CD4-positive, alpha-beta memory T cell (primary cell): Measurements from ENCODE around the gene DNAH9. TPM values are rescaled to one million over a fixed set of nuclear protein-coding genes. Genes with fewer than 3 reads are reported as not detected.

Experiments used
- CTCF ChIA-PET: fragments of 350-600 bp; sonication (Branson Sonifier 250); formaldehyde crosslinking; loops from one replicate; lab custom pipeline; 2021; ENCODE audit warnings: inconsistent platforms; ENCODE audit not compliant: partially characterized antibody; lab: Charles Lee
- POLR2A ChIA-PET: fragments of 350-600 bp; sonication (Branson Sonifier 250); formaldehyde crosslinking; loops from one replicate; lab custom pipeline; 2021; ENCODE audit not compliant: partially characterized antibody; lab: Charles Lee
- DNase-seq, 5 donors: peaks; one replicate each; pipeline versions ENCODE4 v3.0.0 to v3.0.0-alpha.2; 2020 to 2022; ENCODE audit warnings: mixed read lengths in 1 of 5
- H3K27ac ChIP-seq: one replicate; pipeline ENCODE4 v1.7.0; 2013; ENCODE audit warnings: low read depth, low read length
- H3K27me3 ChIP-seq: 2 replicates; pipeline ENCODE4 v1.7.0; 2013; ENCODE audit warnings: mild to moderate bottlenecking, low read length, moderate library complexity; ENCODE audit not compliant: insufficient read depth
- H3K36me3 ChIP-seq: 2 replicates; pipeline ENCODE4 v1.7.0; 2013; ENCODE audit warnings: mild to moderate bottlenecking, low read length, moderate library complexity; ENCODE audit not compliant: insufficient read depth
- H3K4me1 ChIP-seq: 2 replicates; pipeline ENCODE4 v1.7.0; 2013; ENCODE audit warnings: mild to moderate bottlenecking, low read length, moderate library complexity; ENCODE audit not compliant: insufficient read depth
- H3K4me3 ChIP-seq, 2 donors: one replicate each; pipeline ENCODE4 v1.7.0; 2013; ENCODE audit warnings: low read length in 2 of 2, mild to moderate bottlenecking in 1 of 2
- H3K9me3 ChIP-seq, 2 donors: one replicate each; pipeline ENCODE4 v1.7.0; 2013; ENCODE audit warnings: low read length in 2 of 2, control low read depth in 1 of 2; ENCODE audit not compliant: control insufficient read depth in 1 of 2
- H3K27ac Mint-ChIP-seq, 7 donors: one replicate each; pipeline ENCODE4 v1.8.0; 2020 to 2021; ENCODE audit warnings: mixed read lengths in 7 of 7, mild to moderate bottlenecking in 6 of 7, inconsistent platforms in 3 of 7, moderate library complexity in 3 of 7
- H3K27me3 Mint-ChIP-seq, 2 donors: one replicate each; pipeline ENCODE4 v1.8.0; 2020 to 2021; ENCODE audit warnings: mixed read lengths in 2 of 2
- H3K36me3 Mint-ChIP-seq, 2 donors: one replicate each; pipeline ENCODE4 v1.8.0; 2020 to 2021; ENCODE audit warnings: mixed read lengths in 2 of 2, inconsistent platforms in 1 of 2, mild to moderate bottlenecking in 1 of 2
- H3K4me1 Mint-ChIP-seq, 4 donors: one replicate each; pipeline ENCODE4 v1.8.0; 2020 to 2021; ENCODE audit warnings: mixed read lengths in 4 of 4, mild to moderate bottlenecking in 1 of 4
- H3K4me3 Mint-ChIP-seq, 8 donors: one replicate each; pipeline ENCODE4 v1.8.0; 2020 to 2021; ENCODE audit warnings: mixed read lengths in 8 of 8, mild to moderate bottlenecking in 7 of 8, moderate library complexity in 6 of 8, inconsistent platforms in 3 of 8
- H3K9me3 Mint-ChIP-seq, 8 donors: one replicate each; pipeline ENCODE4 v1.8.0; 2020 to 2021; ENCODE audit warnings: mixed read lengths in 8 of 8, mild to moderate bottlenecking in 5 of 8, inconsistent platforms in 3 of 8, moderate library complexity in 1 of 8
- intact Hi-C: fragments of 100-400 bp; cut with micrococcal nuclease; formaldehyde crosslinking; loops from one replicate; pipeline ENCODE4 v1.15.1; 2023
- polyA plus RNA-seq, 2 donors: library from polyadenylated mRNA; unstranded; fragments of 300-500 nt; fragmentation: Illumina TruSeq; gene quantifications; one replicate each; pipeline ENCODE4 v1.2.3, GENCODE V29; 2021
- total RNA-seq, 2 experiments: library from RNA; stranded (reverse); gene quantifications; one replicate each; pipeline ENCODE4 v1.2.3, GENCODE V29; 2021

Gene DNAH9
- total and polyA plus RNA-seq, 4 experiments from 2014 or later = not detected

DNA sequence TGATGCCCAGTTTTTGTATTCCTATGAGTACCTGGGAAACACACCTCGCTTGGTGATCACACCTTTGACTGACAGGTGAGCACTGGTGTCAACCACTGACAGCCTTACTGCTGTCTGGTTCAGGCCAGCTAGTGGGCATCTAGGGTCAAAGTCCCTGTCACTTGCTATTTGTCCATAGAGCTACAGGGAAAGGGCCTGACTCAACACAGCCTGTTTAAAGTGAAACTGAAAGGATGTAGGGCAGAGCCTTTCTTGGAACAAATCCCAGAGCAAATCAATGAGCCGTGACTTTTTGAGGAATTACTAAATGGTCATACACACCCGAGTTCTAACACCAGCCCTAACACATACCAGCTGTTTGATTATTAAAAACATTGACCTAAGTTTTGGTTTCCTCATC, 106.8 kb downstream of the DNAH9 start:
- ChIA-PET CTCF (no interaction called here), POLR2A (no interaction called here)
- no peak overlapping the region for H3K27ac Mint-ChIP-seq
- H3K27ac ChIP-seq = no peak overlapping the region
- H3K4me1 Mint-ChIP-seq = peaks cover 0 to 3% (median 0%) of the 10 kb centered on the region in 4 donors
- peaks cover 0 to 9% (median 3%) of the 10 kb centered on the region in 8 donors for H3K9me3 Mint-ChIP-seq
- H3K36me3 Mint-ChIP-seq = no peaks in the 10 kb centered on the region
- no peak for DNase-seq
- no peaks in the 10 kb centered on the region for H3K36me3 ChIP-seq
- no peaks in the 10 kb centered on the region for H3K4me1 ChIP-seq
- H3K27me3 ChIP-seq = no peaks in the 10 kb centered on the region
- H3K4me3 Mint-ChIP-seq = no peak overlapping the region
- H3K4me3 ChIP-seq = no peak overlapping the region
- peaks cover 0 to 3% of the 10 kb centered on the region in 2 donors for H3K27me3 Mint-ChIP-seq
- intact Hi-C loops = no loop called here
- no peaks in the 10 kb centered on the region for H3K9me3 ChIP-seq

DNA sequence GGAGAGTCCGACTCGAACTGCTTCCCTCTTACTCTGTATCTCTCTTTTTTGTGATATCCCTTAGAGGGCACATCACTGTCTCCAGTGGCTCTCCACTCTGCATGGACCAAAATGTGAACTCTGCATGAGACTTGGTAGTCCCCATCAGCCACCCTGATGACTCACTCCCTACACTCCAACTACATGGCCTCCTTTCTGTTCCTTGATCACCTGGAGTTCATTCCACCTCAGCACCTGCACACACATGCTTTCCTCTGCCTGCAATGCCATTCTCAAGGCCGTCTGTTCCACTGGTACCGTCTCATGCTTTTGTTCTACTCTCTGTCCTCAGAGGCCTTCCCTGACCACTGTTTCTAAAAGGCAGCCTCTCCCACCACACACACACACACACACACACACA, 109.3 kb downstream of the DNAH9 start:
- Mint-ChIP-seq H3K4me3 (peak overlapping the region in 1 of 8 donors; percentile 21), H3K36me3 (no peaks in the 10 kb centered on the region), H3K9me3 (peaks cover 0 to 5% (median 0%) of the 10 kb centered on the region in 8 donors), H3K27ac (no peak overlapping the region), H3K27me3 (no peaks in the 10 kb centered on the region), H3K4me1 (no peaks in the 10 kb centered on the region)
- no peak for DNase-seq
- Histone ChIP-seq H3K4me3 (no peak overlapping the region), H3K36me3 (no peaks in the 10 kb centered on the region), H3K27ac (no peak overlapping the region), H3K9me3 (no peaks in the 10 kb centered on the region), H3K4me1 (no peaks in the 10 kb centered on the region), H3K27me3 (no peaks in the 10 kb centered on the region)
- ChIA-PET POLR2A (no interaction called here), CTCF (no interaction called here)
- intact Hi-C loops = no loop called here

DNA sequence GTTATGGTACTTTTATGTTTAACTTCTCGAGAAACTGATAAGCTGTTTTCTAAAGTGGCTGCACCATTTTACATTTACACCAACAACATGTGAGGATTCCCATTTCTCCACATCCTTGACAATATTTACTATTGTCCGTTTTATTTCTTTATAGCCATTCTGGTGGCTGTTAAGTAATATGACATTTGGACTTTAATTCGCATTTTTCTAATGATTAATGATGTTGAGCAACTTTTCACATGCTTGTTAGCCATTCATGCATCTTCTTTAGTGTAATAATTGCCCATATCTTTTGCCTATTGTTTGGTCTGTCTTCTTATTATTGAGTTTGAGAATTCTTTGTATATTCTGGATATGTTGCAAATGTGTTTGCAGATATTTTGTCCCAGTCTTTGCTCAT, 114.2 kb downstream of the DNAH9 start:
- H3K4me3 Mint-ChIP-seq = no peak overlapping the region
- Histone ChIP-seq H3K27me3 (no peaks in the 10 kb centered on the region), H3K27ac (no peak overlapping the region), H3K9me3 (no peaks in the 10 kb centered on the region), H3K4me1 (no peaks in the 10 kb centered on the region), H3K4me3 (no peak overlapping the region), H3K36me3 (no peaks in the 10 kb centered on the region)
- no peaks in the 10 kb centered on the region for H3K27me3 Mint-ChIP-seq
- H3K36me3 Mint-ChIP-seq = no peaks in the 10 kb centered on the region
- intact Hi-C loops = no loop called here
- POLR2A ChIA-PET = no interaction called here
- no peak for DNase-seq
- CTCF ChIA-PET = interaction anchor here (0.6 kb wide), 1 partner anchor 194 kb away, joined by 3 read pairs; no protein-coding TSS in a partner anchor
- no peaks in the 10 kb centered on the region for H3K4me1 Mint-ChIP-seq
- peaks cover 0 to 5% (median 0%) of the 10 kb centered on the region in 8 donors for H3K9me3 Mint-ChIP-seq
- no peak overlapping the region for H3K27ac Mint-ChIP-seq

DNA sequence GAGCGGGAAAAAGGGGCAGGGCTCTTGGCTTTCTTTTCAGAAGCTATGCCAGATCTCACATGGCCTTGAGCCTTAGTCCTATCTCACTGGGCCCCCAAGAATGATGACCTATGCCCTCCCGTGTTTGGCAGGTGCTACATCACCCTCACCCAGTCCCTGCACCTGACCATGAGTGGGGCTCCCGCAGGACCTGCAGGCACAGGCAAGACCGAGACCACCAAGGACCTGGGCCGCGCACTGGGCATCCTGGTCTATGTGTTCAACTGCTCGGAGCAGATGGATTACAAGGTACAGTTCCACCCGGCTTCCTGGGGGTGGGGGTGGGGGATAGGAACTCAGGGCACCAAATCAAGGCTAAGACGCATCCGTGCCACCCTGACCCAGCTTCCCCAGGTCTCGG, 120.9 kb downstream of the DNAH9 start:
- CTCF ChIA-PET = no interaction called here
- H3K4me3 Mint-ChIP-seq = no peak overlapping the region
- H3K27me3 Mint-ChIP-seq = no peaks in the 10 kb centered on the region
- POLR2A ChIA-PET = no interaction called here
- H3K4me1 Mint-ChIP-seq = peaks cover 0 to 2% (median 0%) of the 10 kb centered on the region in 4 donors
- Histone ChIP-seq H3K27ac (no peak overlapping the region), H3K4me3 (no peak overlapping the region), H3K4me1 (no peaks in the 10 kb centered on the region), H3K27me3 (no peaks in the 10 kb centered on the region), H3K9me3 (no peaks in the 10 kb centered on the region), H3K36me3 (no peaks in the 10 kb centered on the region)
- DNase-seq = no peak
- no peaks in the 10 kb centered on the region for H3K36me3 Mint-ChIP-seq
- peaks cover 0 to 6% (median 0%) of the 10 kb centered on the region in 8 donors for H3K9me3 Mint-ChIP-seq
- intact Hi-C loops = no loop called here
- no peak overlapping the region for H3K27ac Mint-ChIP-seq

DNA sequence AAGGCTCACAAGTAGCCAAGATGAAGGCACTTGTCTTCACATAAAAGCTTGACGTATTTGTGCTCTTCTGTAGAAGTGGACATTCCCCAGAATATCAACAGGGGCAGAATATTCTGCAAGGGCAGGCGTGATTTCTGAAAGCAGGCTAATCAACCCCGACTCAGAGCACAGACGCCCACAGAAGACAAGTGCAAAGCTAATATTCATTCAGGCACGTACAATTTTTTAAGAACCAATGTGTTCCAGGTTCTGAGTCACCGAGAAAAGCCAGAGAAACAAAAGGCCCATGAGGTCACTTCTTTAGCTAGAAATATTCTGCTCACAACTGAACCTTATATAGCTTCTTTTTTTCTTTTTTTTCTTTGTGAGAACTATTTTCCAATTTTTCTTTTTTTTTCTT, 121.6 kb downstream of the DNAH9 start:
- DNase-seq = no peak
- Histone ChIP-seq H3K4me1 (no peaks in the 10 kb centered on the region), H3K36me3 (no peaks in the 10 kb centered on the region), H3K27me3 (no peaks in the 10 kb centered on the region), H3K4me3 (no peak overlapping the region), H3K27ac (no peak overlapping the region), H3K9me3 (no peaks in the 10 kb centered on the region)
- Mint-ChIP-seq H3K36me3 (no peaks in the 10 kb centered on the region), H3K4me3 (no peak overlapping the region), H3K4me1 (peaks cover 0 to 2% (median 0%) of the 10 kb centered on the region in 4 donors), H3K9me3 (peaks cover 0 to 6% (median 0%) of the 10 kb centered on the region in 8 donors), H3K27ac (no peak overlapping the region), H3K27me3 (no peaks in the 10 kb centered on the region)
- ChIA-PET POLR2A (no interaction called here), CTCF (no interaction called here)
- intact Hi-C loops = no loop called here

DNA sequence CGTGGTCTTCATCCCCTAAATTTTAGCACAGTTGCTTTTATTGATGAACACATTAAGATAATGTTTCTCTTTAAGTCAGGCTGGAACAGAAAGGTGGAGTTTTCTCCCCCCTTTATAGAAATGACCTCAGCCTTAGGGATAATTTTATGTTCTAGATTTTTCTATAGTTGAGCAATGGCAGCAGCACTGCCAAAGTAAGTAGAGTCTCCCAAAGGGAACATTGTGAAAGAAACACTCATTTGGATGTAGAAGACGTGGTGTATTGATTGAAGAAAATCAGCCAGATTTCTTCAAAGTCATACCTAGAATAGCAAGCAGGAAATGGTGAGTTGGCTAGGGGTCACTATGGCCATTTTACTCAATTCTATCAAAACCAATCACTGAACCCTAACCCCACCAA, 122.5 kb downstream of the DNAH9 start:
- Mint-ChIP-seq H3K27ac (no peak overlapping the region), H3K27me3 (no peaks in the 10 kb centered on the region), H3K4me3 (no peak overlapping the region), H3K36me3 (no peaks in the 10 kb centered on the region), H3K9me3 (peaks cover 0 to 6% (median 0%) of the 10 kb centered on the region in 8 donors), H3K4me1 (peaks cover 0 to 2% (median 0%) of the 10 kb centered on the region in 4 donors)
- no peak for DNase-seq
- Histone ChIP-seq H3K9me3 (no peaks in the 10 kb centered on the region), H3K27me3 (no peaks in the 10 kb centered on the region), H3K27ac (no peak overlapping the region), H3K4me1 (no peaks in the 10 kb centered on the region), H3K4me3 (no peak overlapping the region), H3K36me3 (no peaks in the 10 kb centered on the region)
- intact Hi-C loops = no loop called here
- POLR2A ChIA-PET = no interaction called here
- CTCF ChIA-PET = no interaction called here

DNA sequence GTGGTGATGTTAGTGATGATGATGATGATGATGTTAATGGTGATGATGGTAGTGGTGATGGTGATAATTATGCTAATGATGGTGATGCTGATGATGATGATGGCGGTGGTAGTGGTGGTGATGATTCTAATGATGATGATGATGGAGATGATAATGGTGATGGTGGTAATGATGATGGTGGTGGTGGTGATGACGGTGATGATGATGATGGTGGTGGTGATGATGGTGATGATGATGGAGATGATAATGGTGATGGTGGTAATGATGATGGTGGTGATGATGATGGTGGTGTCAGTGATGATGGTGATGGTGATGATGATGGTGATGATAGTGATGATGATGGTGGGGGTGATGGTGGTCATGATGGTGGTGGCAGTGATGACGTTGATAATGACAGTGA, 132.5 kb downstream of the DNAH9 start:
- no peak for DNase-seq
- POLR2A ChIA-PET = no interaction called here

More for the DNA sequence above, 132.5 kb downstream of the DNAH9 start:
- no peaks in the 10 kb centered on the region for H3K4me1 Mint-ChIP-seq
- no peak overlapping the region for H3K4me3 Mint-ChIP-seq
- intact Hi-C loops = no loop called here
- Histone ChIP-seq H3K36me3 (no peaks in the 10 kb centered on the region), H3K27me3 (no peaks in the 10 kb centered on the region), H3K9me3 (no peaks in the 10 kb centered on the region), H3K27ac (no peak overlapping the region), H3K4me3 (no peak overlapping the region), H3K4me1 (no peaks in the 10 kb centered on the region)
- H3K27me3 Mint-ChIP-seq = no peaks in the 10 kb centered on the region
- peaks cover 0 to 15% (median 5%) of the 10 kb centered on the region in 8 donors for H3K9me3 Mint-ChIP-seq
- H3K36me3 Mint-ChIP-seq = no peaks in the 10 kb centered on the region
- CTCF ChIA-PET = no interaction called here
- H3K27ac Mint-ChIP-seq = no peak overlapping the region
